Activated CD4-positive, alpha-beta T cell treated with anti-CD3 and anti-CD28 coated beads, Interleukin-2, Interleukin-4, amounts not matched to agents 100 ng/mL and 50 ng/mL, durations not matched to agents 16 hours and 8 hours (primary cell): ENCODE data around the gene PDE9A.

Experiments
- DNase-seq: peaks from one replicate; pipeline ENCODE4 v3.0.0-alpha.2; 2020; ENCODE audit warnings: low spot score

Gene PDE9A

GRCh38 chr21:42758721-42759593, 105.5 kb downstream of the PDE9A start:
- DNase-seq, result no peak

DNA sequence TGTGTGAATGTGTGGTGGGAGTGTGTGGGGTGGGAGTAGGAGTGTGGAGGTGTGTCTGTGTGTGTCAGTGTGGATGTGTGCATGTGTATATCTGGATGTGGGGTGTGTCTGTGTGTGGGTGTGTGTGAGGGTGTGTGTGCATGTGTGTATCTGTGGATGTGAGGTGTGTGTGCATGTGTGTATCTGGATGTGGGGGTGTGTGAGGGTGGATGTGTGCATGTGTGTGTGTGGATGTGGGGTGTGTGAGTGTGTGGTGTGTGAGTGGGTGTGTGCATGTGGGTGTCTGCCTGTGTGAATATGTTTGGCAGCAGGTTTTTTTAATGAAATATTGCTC, 106.1 kb downstream of the PDE9A start:
- no peak for DNase-seq

DNA sequence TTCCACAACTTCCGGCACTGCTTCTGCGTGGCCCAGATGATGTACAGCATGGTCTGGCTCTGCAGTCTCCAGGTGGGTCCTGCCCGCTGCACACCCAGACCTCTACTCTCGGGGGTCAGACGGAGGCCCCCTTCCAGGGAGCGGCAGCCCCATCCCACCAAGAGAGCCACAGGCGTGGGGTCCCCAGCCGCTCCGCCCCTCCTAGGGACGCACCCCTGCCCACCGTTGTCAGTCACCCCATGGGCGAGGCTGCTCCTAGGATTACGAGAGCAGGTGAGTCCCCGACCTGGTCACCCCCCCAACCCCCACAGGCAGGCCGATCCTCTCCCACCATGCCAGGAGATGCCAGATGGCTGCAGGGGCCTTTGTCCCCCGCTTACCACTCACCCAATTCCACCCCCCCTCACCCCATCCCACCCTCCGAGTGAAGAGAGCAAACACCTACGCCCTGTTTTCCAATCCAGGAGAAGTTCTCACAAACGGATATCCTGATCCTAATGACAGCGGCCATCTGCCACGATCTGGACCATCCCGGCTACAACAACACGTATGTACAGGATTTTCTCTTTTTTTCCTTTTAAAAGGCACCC, 107.0 kb downstream of the PDE9A start:
- DNase-seq, result no peak

DNA sequence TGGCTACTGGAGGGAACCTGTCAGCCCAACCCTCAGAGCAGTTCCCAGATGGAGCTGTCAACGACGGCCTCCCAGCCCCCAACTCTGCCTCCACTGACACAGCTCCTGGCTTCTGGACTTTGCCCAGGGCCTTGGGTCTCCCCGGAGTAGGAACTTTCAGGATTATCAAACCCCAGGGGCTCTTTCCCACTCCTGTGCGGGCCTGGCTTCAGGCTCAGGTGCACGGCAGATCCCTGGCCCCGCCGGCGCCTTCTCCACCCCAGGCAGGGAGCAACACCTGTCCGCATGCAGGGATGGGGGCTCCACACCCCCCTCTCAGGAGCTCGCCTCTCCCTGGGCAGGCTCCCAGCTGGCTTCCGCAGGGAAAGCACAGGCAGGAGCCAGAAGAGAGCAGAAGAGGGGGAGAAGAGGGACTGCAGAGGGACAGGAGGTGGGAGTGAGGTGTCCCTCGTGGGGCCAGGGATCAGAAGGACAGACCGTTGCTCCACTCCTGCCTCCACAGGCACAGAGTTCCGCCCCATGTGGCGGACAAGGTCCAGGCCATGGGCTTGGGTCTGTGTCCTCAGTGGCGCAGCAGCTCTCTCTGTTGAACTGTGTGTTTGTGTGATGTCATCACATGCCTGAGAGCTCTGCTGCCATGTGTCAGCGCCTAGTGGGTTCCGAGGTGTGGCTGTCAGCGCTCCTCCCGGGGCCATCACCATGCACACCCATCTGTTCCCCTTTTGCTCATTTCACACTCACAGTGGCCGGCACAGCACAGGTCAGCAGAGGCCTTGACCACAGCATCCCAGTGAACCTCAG, 107.7 kb downstream of the PDE9A start:
- no peak for DNase-seq

DNA sequence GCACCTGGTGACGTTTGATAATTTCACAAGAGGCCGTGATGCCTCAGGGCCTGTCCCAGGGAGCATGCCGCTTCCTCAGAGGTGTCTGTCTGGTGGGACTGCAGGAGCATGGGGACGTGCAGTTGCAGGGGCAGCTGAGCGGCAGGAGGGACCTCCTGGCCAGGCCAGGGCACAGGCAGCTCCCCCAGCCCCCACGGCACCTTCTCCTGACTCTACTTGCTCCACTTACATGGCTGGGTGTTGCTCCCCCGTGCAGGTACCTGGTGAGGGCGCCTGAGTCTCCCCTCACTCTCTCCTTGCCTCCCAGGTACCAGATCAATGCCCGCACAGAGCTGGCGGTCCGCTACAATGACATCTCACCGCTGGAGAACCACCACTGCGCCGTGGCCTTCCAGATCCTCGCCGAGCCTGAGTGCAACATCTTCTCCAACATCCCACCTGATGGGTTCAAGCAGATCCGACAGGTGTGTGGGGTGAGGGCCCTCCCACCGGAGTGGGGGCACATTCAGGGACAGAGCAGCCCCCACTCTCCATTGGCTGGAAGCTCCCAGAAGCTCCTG, 108.4 kb downstream of the PDE9A start:
- DNase-seq, result no peak

DNA sequence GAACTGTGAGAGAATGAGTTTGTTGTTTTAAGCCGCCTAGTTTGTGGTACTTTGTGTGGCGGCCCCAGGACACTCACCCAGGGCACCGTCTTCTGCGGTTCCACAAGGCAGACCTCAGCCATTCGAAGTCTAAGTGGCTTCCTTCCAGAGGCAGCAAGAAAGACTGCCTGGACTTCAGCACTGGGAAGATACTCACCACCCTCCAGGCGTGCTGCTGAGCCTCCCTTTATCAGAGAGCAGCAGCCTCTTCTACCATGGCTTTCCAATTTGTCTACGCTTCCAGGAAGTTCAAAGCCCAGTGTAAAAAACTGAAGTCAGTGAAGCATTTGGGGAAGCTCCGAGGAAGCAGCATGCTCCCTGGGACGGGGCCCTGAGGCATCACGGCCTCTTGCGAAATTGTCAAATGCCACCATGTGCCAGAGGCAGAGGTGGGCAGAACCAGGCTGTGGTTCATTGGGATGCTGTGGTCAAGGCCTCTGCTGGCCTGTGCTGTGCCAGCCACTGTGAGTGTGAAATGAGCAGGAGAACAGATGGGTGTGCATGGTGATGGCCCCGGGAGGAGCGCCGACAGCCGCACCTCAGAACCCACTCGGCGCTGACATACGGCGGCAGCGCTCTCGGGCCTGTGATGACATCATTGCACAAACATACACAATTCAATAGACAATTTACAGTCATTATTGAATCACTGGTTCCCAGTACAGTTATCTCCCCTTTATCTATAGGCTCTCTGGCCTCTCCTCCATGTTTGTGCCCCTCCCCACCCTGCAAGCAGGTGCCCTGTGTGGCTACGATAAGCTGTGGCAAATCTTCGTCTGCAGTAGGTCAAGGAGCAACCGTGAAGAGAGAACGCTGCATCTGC, 110.4 kb downstream of the PDE9A start:
- DNase-seq, result no peak

- no peak for DNase-seq
Observed at GRCh38 chr21:42764443-42764760, 111.0 kb downstream of the PDE9A start.

- no peak for DNase-seq
Observed at GRCh38 chr21:42764883-42765282, 111.5 kb downstream of the PDE9A start.

DNA sequence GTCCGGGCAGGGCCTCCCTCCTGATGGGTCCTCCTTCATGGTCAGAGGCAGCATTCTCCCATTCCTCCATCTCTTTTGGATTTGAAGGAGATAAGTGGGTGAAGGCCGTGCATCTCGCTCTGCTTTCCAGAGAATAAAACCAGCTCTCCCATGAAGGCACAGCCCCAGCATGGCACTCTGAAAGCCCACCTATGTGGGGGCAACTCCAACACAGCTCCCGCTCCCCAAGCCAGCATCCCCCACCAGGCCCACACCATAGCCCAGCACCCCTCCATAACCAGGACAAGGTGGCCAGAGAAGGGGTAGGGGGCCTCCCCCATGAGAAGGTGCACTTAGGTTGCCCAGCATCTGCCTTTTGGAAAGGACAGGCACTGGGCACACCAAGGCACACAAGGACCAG, 112.2 kb downstream of the PDE9A start:
- no peak for DNase-seq

DNA sequence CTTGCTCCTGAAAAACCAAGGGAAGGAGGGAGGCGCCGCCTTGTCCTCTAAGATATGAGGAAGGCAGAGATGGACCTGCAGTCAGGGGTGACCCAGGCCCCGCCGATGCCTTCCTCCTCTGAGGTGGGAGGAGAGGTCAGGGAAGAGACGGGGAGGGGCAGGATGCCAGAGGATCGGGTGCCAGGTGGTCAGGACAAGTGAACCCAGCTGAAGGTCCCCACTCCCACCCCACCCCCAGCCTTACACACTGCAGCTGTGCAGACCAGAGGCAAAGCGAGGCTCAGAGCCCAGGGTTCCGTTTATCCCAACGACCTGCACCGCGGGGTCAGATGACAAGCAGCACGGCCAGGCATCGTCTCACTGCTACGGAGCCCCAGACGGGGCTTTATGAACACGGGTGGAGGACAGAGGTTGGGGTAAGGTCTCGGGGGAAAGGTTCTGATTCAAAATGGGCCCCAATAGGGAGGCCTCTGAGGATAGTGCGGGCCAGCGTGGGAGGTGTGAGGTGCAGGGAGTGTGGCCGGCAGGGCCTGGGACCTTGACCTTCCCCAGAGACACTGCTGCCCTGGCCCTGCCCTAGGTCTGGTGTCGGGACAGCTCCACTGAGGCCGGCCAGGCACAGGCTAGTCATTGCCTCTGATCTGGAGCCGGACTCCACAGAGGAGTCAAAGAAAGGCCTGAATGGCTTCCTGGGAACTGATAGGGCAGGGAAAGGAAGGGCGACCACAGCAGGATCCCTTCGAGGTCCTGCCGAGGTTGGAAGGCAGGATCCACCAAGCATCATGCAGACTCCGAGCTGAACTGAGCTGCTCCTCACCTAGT, 113.5 kb downstream of the PDE9A start:
- DNase-seq, result no peak

GRCh38 chr21:42767561-42767835, 114.1 kb downstream of the PDE9A start:
- no peak for DNase-seq

DNA sequence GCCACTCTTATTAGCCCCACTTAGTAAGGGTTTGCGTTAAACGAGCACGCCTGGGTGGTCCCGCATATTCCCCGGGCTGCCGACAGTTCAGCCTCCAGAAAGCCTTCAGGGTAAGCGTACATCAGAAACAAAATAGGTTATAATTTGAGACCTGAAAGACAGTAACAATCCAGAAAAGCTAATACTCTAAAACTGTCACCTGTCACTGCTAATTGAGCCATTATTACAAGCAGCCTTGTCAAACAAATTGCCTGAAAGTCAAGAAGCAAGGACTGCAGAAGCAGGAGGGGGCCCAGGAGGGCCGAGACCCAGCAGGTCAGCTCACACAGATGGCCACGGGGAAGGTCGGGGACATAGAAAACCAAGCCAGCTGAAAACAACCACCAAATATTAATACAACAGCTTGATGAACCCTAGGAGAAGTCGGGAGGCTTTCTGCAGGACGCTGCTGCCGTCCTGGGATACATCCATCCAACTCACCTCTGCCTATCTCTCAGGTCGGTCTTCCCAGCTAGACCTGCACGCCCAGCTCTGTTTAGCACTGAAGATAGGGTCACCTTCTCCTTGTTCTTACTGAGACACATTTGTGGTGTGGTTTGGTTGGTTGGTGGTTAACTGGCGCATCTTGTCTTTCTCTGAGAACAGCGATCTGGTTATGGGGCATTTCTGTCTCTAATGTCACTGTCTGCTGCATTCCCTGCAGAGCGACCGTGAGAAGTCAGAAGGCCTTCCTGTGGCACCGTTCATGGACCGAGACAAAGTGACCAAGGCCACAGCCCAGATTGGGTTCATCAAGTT, 115.1 kb downstream of the PDE9A start:
- DNase-seq, result no peak

- no peak for DNase-seq
Observed at GRCh38 chr21:42769183-42769819, 115.9 kb downstream of the PDE9A start.

- no peak for DNase-seq
Observed at GRCh38 chr21:42769820-42770716, 116.6 kb downstream of the PDE9A start.

DNA sequence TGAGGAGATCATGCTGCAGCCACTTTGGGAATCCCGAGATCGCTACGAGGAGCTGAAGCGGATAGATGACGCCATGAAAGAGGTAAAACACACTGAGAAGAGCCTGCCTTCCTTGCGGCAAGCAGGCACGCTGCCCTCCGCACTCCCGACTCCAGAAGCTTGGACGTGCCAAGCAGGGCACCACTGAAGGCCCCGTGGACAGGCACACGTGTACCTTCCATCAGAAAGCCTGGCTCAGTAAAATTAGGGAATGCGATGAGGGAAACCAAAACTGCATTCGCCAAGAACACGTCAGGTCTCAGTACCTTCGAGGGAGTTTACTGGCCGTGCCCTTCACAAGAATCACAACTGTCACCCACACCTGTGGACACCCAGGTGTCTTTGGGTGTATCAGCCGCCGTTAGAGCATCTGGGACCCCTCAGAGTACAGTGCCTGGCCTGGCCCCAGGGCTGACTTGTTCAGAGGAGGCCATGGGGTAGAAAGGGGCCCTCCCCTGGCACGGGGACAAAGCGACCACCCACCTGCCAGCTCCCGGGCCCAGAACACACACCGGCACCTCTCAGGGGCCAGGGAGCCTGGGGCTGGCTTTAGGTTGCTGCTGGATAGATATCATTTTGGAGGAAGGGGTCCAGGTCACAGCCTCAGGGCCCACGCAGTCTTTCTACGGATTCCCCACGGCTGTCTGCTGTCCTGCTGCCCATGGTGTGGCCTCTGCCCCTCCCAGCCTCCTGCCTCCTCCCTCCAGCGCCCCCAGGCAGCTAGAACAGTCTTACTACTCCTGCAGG, 117.5 kb downstream of the PDE9A start:
- DNase-seq, result no peak

DNA sequence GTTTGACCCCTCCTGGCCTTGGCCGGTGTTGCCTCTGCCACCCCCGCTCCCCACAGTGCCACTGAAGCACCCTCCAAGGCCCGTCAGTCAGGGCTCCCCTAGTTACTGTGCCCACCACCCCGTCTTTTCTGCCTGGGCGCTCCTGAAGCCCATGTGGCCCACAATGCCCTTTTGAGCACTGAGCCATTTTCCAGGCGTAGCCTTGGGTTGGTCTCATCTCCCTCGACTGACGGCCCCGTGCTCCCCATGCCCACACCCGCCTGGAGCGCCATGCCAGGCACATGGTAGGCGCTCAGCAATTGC, 118.0 kb downstream of the PDE9A start:
- DNase-seq, result no peak

DNA sequence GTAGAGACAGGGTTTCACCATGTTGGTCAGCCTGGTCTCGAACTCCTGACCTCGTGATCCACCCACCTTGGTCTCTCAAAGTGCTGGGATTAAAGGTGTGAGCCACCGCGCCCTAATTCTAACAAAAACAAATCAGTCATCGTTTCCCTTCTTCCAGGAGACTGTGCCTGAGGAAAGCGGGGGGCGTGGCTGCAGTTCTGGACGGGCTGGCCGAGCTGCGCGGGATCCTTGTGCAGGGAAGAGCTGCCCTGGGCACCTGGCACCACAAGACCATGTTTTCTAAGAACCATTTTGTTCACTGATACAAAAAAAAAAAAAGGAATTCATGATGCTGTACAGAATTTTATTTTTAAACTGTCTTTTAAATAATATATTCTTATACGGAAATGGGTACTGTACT, 121.7 kb downstream of the PDE9A start:
- DNase-seq, result no peak

GRCh38 chr21:42775891-42776290, 122.5 kb downstream of the PDE9A start:
- no peak for DNase-seq
